Dermis microvascular lymphatic vessel endothelial cell (primary cell): ENCODE data around the gene SAFB. TPM values are rescaled to one million over a fixed set of nuclear protein-coding genes. Genes with fewer than 3 reads are reported as not detected.

Experiments
- DNase-seq, 2 donors: peaks; one replicate each; pipeline versions ENCODE4 v3.0.0 to v3.0.0-alpha.2; 2010; ENCODE audit warnings: low read depth in 2 of 2
- total RNA-seq: library from RNA; depleted of rRNA; stranded (reverse); fragments of >200 nt; gene quantifications from 2 replicates; pipeline ENCODE4 v1.2.1, GENCODE V29; 2014

Gene SAFB
- total RNA-seq, 1 donor from 2014 or later: 35.7 TPM

DNA sequence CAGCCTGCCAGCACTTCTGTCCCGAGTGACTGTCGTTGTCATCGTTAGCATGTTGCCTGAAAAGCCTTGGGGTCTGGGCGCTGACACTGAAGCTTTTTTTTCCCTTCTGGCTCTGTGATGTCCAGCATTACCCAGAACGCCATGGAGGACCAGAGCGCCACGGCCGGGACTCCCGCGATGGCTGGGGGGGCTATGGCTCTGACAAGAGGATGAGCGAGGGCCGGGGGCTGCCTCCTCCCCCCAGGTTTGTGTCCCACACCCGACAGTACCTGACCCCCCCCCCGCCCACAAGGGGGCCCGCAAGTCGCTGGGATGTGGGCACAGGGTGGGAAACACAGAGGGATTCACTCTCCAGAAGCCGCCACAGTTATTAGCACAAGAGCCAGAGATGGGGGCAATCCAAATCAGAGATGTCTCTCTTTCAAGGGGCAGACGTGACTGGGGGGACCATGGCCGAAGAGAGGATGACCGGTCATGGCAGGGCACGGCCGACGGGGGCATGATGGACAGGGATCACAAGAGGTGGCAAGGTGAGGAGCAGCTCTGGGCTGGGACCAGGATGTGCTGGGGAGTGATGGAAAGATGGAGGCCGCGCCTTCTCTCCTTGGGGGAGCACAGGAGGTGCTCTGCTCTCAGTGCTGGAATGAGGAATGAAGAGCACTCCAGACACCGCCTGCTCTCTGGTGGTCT lies 44.2 kb downstream of the SAFB start:
- no peak for DNase-seq

DNA sequence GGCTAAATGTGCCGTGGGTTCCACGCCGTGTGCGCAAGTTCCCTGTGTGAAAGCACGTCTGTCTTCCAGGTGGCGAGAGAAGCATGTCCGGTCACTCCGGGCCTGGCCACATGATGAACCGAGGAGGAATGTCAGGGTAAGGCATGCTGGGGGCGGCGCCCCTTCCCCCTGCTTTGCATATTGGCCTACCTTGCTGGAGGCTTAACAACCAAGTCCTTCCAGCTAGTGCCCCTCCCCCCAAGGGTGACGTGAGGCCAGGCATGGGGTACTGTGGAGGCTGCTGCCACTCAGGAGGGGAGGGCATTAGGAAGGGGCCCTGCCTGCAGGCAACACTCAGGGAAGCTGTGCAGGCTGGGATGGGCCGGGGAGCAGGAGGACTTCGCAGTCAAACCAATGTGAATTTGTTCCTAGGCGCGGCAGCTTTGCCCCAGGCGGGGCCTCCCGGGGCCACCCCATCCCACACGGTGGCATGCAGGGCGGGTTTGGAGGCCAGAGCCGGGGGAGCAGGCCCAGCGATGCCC lies 44.9 kb downstream of the SAFB start:
- DNase-seq: no peak

- no peak for DNase-seq
Observed at GRCh38 chr19:5669212-5669611, 46.3 kb downstream of the SAFB start.

GRCh38 chr19:5671600-5671999 lies 48.7 kb downstream of the SAFB start:
- no peak for DNase-seq

GRCh38 chr19:5672708-5673459 lies 50.0 kb downstream of the SAFB start:
- DNase-seq: no peak

GRCh38 chr19:5673752-5674151 lies 50.9 kb downstream of the SAFB start:
- DNase-seq: no peak

DNA sequence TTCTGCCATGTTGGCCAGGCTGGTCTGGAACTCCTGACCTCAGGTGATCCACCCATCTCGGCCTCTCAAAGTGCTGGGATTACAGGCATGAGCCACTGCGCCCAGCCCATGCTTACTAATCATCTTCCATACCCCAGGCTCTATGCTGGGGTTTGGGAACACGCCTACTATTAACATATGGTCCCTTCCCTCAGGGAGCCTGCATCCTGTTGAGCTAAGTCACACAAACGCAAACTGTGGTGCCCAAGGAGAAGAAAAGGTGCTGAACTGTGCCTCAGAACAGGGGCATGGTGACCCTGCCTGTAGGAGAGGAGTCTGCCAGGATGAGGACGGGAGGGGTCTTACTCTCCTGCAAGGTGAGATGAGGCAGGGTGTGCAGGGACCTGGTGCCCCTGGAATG lies 51.8 kb downstream of the SAFB start:
- no peak for DNase-seq

- DNase-seq: no peak
Observed at GRCh38 chr19:5676105-5676771, 53.4 kb downstream of the SAFB start.

- no peak for DNase-seq
Observed at GRCh38 chr19:5676772-5677105, 53.9 kb downstream of the SAFB start.

DNA sequence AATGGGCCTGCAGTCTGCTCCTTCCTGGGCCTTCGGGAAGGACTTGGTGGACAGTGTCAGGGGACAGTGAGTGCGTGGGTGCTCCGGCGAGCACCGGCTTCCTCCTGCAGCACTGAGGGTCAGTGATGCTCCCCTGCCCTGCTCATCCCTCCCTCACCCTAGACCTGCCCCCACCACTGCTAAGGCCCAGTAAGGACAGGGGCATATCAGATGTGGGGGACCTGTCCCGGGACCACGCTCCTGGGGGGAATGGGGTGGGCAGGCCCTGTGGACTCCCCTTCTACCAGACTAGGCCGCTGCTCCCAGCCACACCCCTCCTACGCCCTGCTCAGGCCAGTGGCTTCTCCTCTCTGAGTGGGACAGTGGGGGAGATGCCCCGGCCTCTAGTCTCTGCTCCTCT lies 54.3 kb downstream of the SAFB start:
- DNase-seq: no peak

GRCh38 chr19:5677580-5677979 lies 54.7 kb downstream of the SAFB start:
- DNase-seq: no peak

- no peak for DNase-seq
Observed at GRCh38 chr19:5678071-5678718, 55.3 kb downstream of the SAFB start.

DNA sequence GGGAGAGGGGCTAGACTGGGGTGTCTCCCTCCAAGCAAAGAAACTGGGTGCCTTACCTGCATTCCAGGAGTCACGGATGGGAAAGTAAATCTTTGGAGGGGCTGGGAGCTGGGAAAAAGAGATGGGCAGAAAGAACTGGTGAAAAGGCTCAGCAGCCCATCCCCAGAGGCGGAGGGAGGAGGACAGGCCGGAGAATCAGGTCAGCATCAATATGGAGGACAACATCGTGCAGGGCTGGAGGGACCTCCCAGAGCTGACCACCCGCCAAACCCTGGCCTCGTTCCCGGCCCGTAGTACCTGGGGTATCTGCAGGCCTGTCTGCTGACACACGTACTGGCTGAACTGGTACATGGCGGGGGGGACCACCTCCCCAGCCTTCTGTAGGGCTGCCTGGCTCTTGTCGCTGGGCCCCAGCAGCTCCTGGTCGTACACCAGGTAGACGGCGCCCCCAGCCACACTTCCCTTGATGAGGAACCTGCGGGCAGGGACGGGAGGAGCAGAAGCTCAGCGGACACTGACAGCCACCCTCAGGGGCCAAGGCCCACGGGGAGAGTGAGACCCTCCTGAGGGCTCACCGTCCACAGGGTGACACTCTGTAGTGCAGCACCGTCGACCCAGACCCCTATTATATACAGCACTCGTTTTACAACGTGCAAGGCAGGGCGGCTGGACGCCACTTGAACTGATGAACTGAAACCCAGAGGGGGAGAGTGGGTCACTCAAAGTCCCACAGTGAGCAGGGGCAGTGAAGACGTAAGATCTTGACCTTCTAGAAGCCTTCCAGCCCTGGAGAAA lies 56.6 kb downstream of the SAFB start:
- DNase-seq: no peak

- peak; percentile 16 to 57 for DNase-seq
Observed at GRCh38 chr19:5680084-5680436, 57.2 kb downstream of the SAFB start.

- DNase-seq: peak; percentile 96 to 99
Observed at GRCh38 chr19:5680437-5681368, 57.8 kb downstream of the SAFB start, which contains the start of the genes HSD11B1L and MICOS13. TSS of gene HSD11B1L (plus strand) at chr19:5681027. CDS start at chr19:5684833, 3,806 bp downstream. TSS of gene MICOS13 (minus strand) at chr19:5680516. CDS start at chr19:5680486, 30 bp downstream.

DNA sequence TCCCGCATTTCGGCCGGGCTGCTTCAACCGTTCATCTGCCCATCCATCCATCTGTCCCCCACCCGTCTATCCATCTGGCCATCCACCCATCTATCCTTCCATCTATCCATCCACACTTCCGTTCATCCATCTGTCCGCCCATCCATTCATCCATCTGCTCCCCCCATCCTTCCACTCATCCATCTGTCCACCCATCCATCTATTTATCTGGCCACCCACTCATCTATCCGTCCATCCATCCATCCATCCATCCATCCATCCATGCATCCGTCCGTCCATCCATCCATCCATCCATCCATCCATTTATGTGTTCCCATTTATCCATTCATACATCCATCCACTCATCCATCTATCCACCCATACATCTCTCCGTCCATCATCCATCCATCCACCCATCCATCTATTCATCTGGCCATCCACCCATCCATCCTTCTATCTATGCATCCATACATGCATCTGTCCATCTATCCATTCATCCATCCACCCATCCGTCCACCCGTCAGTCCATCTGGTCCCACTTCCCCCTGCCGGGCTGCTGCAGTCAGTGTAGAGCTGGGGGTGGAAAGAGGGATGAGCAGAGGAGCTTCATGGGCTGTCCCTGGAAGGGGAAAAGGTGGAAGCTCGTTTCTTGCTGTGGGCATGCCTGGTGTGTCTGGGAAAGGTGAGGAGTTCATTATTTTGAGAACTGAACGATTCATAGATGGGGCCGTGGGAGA lies 58.7 kb downstream of the SAFB start:
- no peak for DNase-seq

DNA sequence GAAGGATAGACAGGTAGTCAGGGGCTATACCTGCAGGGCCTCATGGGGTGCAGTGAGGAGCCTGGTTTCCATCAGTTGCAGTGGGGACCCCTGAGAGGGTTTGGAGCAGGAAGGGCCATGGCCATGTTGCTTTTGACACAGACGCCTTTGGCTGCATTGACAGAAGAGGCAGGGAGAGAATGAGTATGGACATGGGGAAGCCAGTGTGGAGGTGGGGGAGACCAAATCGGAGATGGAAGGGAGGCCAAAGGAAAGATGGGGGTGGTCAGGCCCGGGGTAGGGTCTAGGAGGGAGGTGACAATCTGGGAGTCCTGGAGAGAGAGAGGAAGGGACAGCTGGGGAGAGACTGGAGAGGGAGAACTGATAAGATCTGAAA lies 59.2 kb downstream of the SAFB start:
- DNase-seq: no peak

GRCh38 chr19:5683177-5683886 lies 60.4 kb downstream of the SAFB start:
- no peak for DNase-seq
